Fibroblast of skin of abdomen (primary cell): ENCODE measurements around the gene LRRC3. TPM values are rescaled to one million over a fixed set of nuclear protein-coding genes. Genes with fewer than 3 reads are reported as not detected.
"Not testable (repeated sequence)": the region's sequence is repeated elsewhere in the genome, so short reads cannot be mapped to it uniquely, and the experiment has no call there.

Experiments used
- DNase-seq: peaks from one replicate; pipeline ENCODE4 v3.0.0-alpha.2; 2013
- polyA plus RNA-seq, 2 experiments: library from polyadenylated mRNA; unstranded; fragments of 120-200 nt; gene quantifications; one replicate each; pipeline ENCODE4 v1.2.1, GENCODE V29; 2013; ENCODE audit not compliant: insufficient read length in 2 of 2

The LRRC3 gene, protein sequence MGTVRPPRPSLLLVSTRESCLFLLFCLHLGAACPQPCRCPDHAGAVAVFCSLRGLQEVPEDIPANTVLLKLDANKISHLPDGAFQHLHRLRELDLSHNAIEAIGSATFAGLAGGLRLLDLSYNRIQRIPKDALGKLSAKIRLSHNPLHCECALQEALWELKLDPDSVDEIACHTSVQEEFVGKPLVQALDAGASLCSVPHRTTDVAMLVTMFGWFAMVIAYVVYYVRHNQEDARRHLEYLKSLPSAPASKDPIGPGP
- 2.4 TPM for polyA plus RNA-seq (2013, experiment 1 of 2; ENCODE audit: insufficient read length)
- 2.2 TPM for polyA plus RNA-seq (2013, experiment 2 of 2; ENCODE audit: insufficient read length)

DNA sequence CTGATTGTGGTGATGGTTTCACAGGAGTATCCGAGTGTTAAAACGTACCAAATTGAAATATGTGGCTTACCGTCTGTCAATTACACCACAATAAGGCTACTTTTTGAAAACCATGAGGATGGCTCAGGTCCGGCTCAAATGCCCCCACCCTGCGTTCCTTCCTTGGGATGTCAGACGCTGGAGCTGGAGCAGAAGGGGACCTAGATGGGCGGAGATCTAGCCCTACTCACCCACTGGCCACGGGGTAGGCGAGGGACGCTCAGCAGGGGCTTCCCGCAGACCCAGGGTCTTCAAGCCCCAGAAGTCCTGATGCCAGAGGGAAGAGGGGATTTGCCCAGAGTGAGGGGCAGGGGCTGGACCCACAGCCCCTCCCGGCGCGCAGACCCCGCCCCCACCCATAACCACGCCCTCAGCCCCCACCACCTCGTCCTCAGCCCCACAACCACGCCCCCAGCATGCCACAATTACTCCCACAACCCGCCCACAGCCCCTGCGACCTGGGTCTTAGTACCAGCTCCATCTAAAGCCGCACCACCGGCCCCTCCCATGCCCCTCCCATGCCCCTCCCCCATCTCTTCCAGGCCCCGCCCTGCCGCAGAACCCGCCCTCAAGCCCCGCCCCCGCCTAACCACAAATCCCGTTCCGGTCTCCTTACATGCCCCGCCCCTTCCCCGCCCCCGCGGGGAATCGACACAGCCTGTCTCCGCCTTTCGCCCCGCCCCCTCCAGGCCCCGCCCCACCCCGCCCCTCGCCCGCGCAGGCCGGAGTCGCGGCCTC lies at the start of gene LRRC3:
TSS of gene LRRC3 (plus strand) at position 764 of the 777 bp plus-strand sequence. CDS start 1,135 bp downstream, outside the sequence.
- peak; percentile 79 for DNase-seq

DNA sequence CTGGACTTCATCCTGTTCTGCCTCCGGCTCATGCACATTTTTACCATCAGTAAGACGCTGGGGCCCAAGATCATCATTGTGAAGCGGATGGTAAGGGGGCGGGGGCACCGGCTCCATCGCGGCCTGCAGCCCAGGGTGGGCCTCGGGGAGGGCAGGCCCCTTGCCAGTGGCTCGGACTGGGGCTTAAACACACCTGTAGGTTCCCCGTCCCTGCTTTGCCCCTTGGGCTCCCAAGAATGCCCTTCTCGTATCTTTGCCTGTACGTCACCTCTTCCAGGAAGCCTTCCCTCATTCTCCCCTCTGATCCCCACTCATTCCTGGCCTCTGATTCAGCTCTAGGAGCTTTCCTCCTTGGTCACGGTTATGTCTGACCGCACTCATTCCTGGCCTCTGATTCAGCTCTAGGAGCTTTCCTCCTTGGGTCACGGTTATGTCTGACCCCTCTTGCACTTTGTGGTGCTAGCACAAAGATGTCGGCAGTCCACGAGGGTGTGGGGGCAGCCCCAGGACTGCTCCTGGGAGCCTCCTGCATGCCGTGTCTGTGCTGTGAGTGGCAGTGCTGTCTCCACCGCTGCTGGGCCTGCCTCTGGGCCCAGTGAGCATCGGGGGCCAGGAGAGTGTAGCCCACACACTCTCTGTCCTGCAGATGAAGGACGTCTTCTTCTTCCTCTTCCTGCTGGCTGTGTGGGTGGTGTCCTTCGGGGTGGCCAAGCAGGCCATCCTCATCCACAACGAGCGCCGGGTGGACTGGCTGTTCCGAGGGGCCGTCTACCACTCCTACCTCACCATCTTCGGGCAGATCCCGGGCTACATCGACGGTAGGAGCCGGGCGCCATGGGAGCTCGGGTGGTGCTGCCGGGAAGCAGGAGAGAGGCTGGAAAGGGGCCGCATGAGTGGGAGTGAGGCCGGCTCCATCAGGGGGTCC lies 49.1 kb upstream of the LRRC3 start:
- peak; percentile 8 for DNase-seq

DNA sequence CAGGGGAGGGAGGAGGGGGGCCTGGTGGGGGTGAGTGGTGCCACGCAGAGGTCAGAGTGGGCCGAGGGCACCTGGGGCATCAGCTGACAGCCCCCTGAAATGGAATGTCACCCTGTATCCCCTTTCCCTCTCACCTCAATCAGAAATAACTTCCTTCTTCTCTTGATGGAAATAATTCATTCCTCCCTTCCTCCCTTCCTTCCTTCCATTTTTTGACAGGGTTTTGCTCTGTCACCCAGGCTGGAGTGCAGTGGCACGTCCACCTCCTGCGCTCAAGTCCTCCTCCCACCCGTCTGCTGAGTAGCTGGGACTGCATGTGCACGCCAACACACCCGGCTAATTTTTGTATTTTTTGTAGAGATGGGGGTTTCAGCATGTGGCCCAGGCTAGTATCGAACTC lies 48.4 kb upstream of the LRRC3 start:
- no peak for DNase-seq

DNA sequence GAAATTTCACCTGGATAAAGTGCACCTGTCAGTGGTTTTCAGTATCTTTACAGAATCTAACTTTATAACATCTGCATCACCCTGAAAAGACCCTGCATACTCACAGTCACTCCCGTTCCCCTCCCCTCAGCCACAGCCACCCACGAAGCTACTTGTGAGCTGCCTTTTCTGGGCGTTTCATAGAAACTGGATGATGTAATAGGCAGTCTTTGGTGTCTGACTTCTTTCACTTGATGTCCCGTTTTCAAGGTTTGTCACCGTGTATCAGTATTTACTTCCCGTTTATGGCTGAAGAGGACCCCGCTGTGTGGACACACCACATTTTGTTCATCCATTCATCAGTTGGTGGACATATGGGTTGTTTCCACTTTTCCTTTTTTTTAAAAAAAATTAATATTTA lies 47.8 kb upstream of the LRRC3 start:
- no peak for DNase-seq

DNA sequence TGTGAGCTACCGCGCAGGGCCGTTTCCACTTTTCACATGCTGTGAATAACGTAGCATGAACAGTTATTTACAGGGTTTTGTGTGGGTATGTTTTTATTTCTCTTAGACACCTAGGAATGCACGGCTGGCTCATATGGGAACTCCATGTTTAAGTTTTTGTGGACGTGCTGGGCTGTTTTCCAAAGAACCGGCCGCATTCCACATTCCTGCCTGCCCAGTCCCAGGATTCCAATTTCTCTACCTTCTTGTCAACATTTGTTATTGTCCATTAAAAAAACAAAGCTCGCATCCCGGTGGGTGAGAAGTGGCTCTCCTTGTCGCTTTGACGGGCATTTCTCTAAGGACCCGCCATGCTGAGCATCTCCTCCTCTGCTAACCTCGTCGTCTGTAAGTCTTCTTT lies 47.1 kb upstream of the LRRC3 start:
- DNase-seq, result no peak

DNA sequence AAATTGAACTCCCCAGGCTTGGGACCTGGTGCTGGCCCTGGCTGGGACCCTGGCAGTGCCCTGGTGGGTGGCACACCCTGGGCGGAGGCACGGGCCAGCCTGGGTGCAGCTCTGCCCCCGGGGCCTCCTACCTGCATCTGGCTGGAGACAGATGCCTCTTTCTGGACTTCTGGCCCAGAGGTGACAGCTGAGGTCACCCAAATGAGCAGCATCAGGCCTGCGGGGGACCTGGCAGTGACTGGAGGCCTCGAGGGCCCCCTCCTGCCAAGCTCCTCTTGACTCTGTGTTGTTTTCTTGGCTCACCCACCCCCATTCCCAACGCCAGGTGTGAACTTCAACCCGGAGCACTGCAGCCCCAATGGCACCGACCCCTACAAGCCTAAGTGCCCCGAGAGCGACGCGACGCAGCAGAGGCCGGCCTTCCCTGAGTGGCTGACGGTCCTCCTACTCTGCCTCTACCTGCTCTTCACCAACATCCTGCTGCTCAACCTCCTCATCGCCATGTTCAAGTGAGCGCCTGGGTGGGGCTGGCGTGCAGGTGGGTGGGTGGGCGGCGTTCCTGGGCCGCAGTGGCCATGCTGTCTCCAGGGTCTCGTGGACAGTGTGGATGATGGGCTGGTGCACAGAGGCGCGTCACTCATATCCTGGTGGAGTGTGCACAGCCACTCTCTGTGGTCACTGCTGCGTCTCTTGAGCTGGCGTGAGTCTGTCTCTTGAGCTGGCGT lies 41.6 kb upstream of the LRRC3 start:
- DNase-seq, result no peak

DNA sequence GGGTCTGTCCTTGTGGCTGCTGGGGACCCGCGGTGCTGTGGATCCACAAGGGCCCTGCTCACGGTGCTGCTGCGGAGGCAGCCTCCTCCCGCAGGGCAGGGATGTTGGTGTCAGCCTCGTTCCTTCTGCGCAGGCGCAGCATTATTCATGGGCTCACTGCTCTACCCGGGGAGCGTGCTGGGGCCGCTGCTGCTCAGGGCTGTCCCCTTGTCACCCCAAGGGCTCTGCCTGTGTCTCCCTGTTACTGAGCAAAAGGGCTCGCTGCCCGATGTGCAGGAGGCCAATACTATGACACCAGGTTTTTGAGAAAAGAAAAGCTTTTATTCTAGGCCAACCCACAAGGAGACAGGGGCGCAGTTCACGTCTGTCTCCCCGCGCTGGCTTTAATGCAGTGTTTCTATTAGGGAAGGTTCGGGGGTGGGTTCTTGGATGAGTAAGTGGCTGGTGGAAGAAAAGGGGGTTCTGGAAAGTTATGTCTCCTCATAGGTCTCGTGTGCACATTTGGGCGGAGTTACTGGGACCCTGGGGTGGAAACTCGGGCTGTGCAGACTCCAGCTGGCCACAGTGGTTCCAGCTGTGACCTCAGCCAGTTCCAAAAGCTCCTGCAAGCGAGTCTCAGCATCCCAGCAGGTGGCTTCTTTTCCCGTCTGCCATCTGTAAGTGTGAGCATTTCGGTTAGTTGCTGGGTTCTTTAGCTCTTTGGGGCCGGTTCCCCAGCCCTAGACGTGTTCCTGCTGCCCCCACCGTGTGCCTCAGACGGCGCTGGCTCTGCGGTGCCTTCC lies 40.8 kb upstream of the LRRC3 start:
- no peak for DNase-seq

DNA sequence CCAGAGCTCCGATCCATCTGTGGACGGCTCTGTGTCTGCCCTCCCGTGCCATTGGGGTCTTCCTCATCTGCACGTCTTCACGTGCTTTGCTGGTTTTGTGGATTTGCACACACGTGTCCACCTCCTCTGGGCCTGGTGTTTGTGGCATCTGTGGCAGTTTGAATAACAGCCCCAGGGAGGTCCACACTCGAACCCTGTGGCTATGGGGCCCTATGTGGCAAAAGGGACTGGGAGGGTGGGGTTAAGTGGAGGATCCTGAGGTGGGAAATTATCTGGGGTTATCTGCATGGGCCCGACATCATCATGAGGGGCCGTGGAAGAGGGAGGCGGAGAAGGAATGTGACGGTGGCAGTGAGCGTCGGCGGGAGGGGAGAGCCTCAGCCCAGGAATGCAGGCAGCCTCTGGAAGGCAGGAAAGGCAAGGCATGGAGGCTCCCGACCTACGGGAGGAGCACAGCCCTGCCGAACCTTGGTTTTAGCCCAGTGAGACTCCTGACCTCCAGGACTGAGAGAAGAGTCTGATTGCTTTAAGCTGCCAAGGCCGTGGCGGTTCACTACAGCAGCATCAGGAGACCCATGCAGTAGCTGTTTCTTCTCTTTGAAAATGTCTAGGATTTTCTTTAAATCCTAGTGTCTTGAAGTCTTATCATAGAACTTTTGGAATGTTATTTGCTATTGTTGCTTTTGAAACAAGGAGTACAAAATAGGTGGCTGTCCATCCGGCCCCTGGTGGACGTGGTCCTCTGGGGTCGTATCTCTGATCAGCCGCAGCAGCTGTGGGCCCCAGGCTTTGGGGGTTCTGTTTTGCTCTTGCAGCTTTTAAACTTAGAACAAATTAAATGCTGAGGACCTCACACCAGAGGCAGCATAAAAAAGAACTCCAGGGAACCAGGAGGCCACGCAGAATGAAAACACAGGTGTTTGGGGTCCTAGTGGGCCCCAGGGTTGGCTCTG lies 40.0 kb upstream of the LRRC3 start:
- no peak for DNase-seq

DNA sequence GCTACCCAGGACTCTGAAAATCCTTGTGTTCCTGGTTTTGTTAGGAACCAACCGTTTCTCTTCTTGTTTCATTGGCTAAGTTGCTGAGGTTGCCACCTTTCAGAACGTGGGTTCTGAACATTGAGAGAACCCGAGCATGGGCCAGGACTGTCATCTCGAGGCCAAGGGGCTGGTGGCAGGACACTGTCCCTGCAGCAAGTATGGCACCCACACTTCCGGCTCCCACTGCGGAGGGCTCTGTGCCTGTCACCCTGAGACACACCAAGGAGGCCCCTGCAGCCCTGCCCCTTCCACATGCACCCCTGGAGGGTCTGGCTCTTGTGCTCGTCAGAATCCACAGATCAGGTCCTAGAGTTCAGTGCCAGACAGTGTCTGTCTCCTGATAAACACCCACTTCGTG lies 39.1 kb upstream of the LRRC3 start:
- DNase-seq, result no peak

DNA sequence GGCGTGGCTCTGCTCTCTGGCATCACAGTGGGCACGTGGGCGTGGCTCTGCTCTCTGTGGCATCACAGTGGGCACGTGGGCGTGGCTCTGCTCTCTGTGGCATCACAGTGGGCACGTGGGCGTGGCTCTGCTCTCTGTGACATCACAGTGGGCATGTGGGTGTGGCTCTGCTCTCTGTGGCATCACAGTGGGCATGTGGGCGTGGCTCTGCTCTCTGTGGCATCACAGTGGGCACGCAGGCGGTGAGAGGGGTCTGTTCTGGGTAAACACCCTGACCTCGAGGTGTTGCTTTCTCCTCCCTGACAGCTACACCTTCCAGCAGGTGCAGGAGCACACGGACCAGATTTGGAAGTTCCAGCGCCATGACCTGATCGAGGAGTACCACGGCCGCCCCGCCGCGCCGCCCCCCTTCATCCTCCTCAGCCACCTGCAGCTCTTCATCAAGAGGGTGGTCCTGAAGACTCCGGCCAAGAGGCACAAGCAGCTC lies 37.6 kb upstream of the LRRC3 start:
- DNase-seq, result not testable (repeated sequence)

DNA sequence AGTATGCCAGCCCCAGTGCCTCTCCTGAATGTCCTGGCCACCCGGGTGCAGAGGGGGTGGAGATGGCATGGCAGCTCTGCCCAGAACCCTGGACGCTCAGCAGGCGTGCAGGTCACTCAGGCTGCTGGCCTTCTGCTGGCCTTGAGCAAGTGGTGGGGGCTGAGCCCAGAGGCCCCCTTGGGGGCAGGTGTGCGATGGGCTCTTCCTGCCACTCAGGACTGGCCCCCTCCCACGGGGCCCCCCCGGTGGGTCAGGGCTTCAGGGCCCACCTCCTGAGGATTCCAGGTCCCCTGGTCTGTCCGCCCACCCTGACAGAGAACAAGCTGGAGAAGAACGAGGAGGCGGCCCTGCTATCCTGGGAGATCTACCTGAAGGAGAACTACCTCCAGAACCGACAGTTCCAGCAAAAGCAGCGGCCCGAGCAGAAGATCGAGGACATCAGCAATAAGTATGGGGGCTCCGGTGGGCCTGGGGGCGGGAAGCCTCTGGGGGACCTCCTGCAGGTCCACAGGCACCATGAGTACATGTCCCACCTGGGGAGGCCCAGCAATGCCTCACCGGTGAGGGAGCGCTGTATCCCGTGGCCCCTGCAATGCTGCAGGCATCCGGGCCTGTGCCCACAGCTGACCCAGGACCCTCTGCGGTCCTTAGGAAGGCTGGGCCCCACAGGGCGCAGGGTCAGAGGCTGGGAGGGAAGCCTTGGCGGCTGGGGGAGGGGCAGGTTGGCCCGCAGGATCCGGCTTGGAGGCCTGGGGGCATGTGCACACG lies 37.0 kb upstream of the LRRC3 start:
- no peak for DNase-seq

DNA sequence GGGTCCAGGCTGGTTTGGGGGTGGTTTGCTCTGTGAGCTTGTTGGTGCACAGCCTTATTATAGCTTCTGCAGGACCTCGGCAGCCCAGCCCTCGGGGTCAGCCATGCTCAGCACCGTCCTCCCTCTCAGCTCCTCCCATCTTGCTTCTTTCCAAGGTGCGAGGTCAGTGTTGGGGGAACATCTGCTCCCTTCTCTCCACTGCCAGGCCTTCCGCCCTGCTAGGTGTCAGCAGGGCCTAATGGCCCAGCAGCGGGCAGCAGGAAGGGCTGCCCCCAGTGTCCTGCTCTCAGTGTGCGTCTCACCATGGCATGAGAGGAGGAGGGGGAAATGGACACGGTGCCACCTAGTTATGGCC lies 36.5 kb upstream of the LRRC3 start:
- no peak for DNase-seq

DNA sequence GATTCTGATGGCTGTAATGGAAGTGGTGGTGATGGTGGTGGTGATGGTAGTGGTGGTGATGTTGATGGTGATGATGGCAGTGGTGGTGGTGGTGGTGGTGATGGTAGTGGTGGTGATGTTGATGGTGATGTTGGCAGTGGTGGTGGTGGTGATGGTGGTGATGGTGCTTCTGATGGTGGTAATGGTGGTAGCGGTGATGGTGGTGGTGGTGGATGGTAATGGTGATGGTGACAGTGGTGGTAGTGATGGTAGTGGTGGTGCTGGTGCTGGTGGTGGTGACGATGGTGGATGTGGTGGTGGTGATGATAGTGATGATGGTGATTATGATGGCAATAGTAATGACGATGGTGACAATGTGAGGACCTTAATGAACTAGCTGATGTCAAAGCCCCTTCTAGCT lies 35.6 kb upstream of the LRRC3 start:
- DNase-seq, result no peak

DNA sequence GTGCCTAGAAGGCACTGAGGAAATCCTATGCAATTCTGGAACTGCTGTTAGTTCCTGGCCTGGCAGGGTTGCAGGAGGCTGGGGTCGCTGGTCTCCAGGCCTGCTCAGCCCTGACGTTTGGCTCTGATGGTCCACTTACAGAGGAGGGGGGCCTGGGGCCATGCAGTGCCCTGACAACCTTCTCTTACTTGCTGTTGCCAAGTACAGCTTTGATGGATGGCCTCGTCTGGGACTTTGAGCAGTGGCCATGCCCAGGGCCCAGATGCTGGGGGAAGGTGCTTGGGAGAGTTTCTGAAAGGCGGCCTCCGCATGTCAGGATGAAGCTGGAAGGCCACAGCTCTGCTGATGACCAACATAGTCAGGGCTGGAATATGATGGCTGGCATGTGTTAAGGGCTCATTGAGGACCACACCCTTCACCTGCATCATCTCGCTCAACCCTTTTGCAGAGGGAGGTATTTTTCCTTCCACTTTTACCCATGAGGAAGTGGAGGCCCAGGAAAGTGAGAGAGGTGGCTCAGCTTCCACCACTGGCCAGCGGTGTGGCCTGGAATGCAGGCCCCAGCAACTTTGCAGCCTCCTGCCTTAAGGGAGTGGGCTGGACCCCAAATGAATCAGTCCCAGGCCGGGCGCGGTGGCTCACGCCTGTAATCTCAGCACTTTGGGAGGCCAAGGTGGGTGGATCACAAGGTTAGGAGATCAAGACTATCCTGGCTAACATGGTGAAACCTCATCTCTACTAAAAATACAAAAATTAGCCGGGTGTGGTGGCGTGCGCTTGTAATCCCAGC lies 34.7 kb upstream of the LRRC3 start:
- no peak for DNase-seq

DNA sequence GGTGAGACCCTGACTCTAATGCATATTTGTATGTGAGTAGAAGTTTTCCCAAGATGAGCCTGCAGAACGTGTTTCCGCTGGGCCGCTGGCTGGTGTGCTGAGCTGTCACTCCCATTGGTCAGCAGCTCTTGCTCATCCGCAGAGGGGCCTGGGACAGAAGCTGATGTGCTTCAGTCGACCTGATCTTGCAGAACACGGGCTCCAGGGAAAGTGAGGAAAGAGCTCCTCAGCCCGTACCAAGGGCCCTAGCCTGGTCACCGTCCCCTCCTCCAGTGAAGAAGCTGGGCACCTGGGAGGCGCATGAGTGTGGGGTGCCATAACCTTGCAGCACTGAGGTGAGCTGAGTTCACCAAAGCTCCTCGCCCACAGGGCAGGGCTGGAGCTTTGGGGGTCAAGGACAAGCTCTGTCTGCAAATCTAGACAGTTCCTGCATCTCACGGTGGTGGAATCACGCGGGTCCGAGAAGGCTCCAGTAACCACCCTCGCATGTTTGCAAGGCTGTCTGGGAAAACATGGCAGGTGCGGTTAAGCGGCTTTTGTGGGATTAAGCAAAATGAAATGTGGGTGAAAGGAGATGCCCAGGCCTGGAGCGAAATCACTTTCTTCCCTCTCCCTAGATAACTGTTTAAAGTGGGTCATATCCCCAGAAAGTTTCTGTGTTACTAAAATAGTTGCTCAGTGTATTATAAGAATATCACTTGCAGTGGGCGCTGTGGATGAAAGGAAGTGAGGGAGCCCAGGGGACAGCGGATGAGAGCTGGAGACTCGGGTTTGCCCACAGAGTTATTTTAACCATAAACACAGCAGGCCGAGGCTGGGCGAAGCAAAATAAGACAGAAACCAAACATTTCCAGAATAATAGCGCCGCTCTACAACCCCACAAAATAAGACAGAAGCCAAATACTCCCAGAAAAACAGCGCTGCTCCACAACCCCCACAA lies 33.1 kb upstream of the LRRC3 start:
- DNase-seq, result no peak

DNA sequence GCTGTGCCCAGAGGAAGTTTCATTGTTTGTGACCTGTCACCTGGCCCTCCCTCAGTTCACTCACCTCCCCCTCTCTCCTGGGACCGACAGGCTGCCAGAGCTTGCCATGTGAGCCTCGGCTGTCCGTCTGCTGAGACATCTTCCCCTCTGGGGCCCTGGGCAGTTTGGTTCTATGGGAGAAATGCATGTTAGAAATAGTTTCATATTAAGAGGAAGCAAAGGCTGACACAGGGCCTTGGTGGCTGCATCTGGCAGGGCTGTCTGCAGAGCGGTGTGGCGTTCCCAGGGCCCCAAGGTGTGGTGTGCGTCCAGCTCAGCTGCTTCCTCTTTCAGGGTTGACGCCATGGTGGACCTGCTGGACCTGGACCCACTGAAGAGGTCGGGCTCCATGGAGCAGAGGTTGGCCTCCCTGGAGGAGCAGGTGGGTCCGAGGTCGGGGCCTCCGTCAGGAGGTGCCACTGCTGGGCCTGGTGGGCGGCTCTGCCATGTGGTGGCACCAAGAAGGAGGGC lies 31.9 kb upstream of the LRRC3 start:
- DNase-seq, result no peak
